CD4-positive, alpha-beta T cell treated with Interleukin-17A for 4 hours (primary cell): ENCODE results near the gene LSAMP.

ENCODE experiments used
- DNase-seq: peaks from one replicate; pipeline ENCODE4 v3.0.0-alpha.2; 2020; ENCODE audit warnings: mixed read lengths

Gene LSAMP

GRCh38 chr3:116445311-116445841 lies at the start of gene LSAMP:
LSAMP (minus strand) TSS chr3:116445487.
- DNase-seq = no peak

GRCh38 chr3:116492379-116492778 lies 47.1 kb upstream of the LSAMP start:
- DNase-seq = no peak

GRCh38 chr3:116483135-116483534 lies 37.8 kb upstream of the LSAMP start:
- DNase-seq = no peak

GRCh38 chr3:116476691-116477090 lies 31.4 kb upstream of the LSAMP start:
- DNase-seq = no peak

GRCh38 chr3:116474801-116475200 lies 29.5 kb upstream of the LSAMP start:
- no peak for DNase-seq

- DNase-seq = no peak
These were observed 28.9 kb upstream of the LSAMP start for GRCh38 chr3:116474032-116474780.

- no peak for DNase-seq
These were observed 28.3 kb upstream of the LSAMP start for GRCh38 chr3:116473602-116474001.

GRCh38 chr3:116470605-116471197 lies 25.4 kb upstream of the LSAMP start:
- no peak for DNase-seq

- no peak for DNase-seq
These were observed 24.3 kb upstream of the LSAMP start for GRCh38 chr3:116469546-116469945.

- DNase-seq = no peak
These were observed 19.1 kb upstream of the LSAMP start for GRCh38 chr3:116464276-116464798.

- DNase-seq = no peak
These were observed 8.5 kb upstream of the LSAMP start for GRCh38 chr3:116453666-116454346.

GRCh38 chr3:116449546-116450350 lies 4.5 kb upstream of the LSAMP start:
- DNase-seq = no peak

GRCh38 chr3:116445990-116446389 lies 703 bp upstream of the LSAMP start:
- no peak for DNase-seq

- DNase-seq = no peak
These were observed 422 bp downstream of the LSAMP start for GRCh38 chr3:116444819-116445310.

- no peak for DNase-seq
These were observed 1.1 kb downstream of the LSAMP start for GRCh38 chr3:116444115-116444747.

GRCh38 chr3:116443191-116443661 lies 2.1 kb downstream of the LSAMP start:
- no peak for DNase-seq

GRCh38 chr3:116442331-116443021 lies 2.8 kb downstream of the LSAMP start:
- DNase-seq = no peak

- no peak for DNase-seq
These were observed 3.6 kb downstream of the LSAMP start for GRCh38 chr3:116441652-116442051.

GRCh38 chr3:116440196-116440595 lies 5.1 kb downstream of the LSAMP start:
- DNase-seq = no peak

GRCh38 chr3:116433552-116433951 lies 11.7 kb downstream of the LSAMP start:
- DNase-seq = no peak

GRCh38 chr3:116432795-116433194 lies 12.5 kb downstream of the LSAMP start:
- DNase-seq = no peak
